Liver (tissue), 9 donors: ENCODE data around the gene ADNP. TPM values are rescaled to one million over a fixed set of nuclear protein-coding genes. Genes with fewer than 3 reads are reported as not detected.

Source experiments
- DNase-seq: peaks from one replicate; pipeline ENCODE4 v3.0.0-alpha.2; 2017; ENCODE audit warnings: low spot score
- H3K27ac ChIP-seq, 2 donors: one replicate each; pipeline ENCODE4 v1.7.0; 2013; ENCODE audit warnings: inconsistent platforms in 2 of 2, low read length in 2 of 2, control low read depth in 1 of 2, low read depth in 1 of 2, mild to moderate bottlenecking in 1 of 2
- H3K27me3 ChIP-seq, 4 donors: one replicate each; pipeline versions ENCODE4 v1.6.1 to v1.7.0; 2013; ENCODE audit warnings: low read length in 3 of 4, inconsistent platforms in 1 of 4, mild to moderate bottlenecking in 1 of 4, moderate library complexity in 1 of 4; ENCODE audit not compliant: control insufficient read depth in 4 of 4, insufficient read depth in 4 of 4
- H3K36me3 ChIP-seq, 4 donors: one replicate each; pipeline versions ENCODE4 v1.6.1 to v1.7.0; 2013; ENCODE audit warnings: low read length in 3 of 4, mild to moderate bottlenecking in 3 of 4, low read depth in 1 of 4, moderate library complexity in 1 of 4; ENCODE audit not compliant: control insufficient read depth in 4 of 4, insufficient read depth in 3 of 4
- H3K4me1 ChIP-seq, 4 donors: one replicate each; pipeline versions ENCODE4 v1.6.1 to v1.7.0; 2013; ENCODE audit warnings: low read length in 3 of 4, mild to moderate bottlenecking in 3 of 4, moderate library complexity in 1 of 4; ENCODE audit not compliant: control insufficient read depth in 4 of 4, insufficient read depth in 4 of 4
- H3K4me3 ChIP-seq, 3 donors: one replicate each; pipeline versions ENCODE4 v1.6.1 to v1.7.0; 2013; ENCODE audit warnings: low read length in 3 of 3, control low read depth in 1 of 3, low read depth in 1 of 3, mild to moderate bottlenecking in 1 of 3
- H3K9ac ChIP-seq, 2 donors: one replicate each; pipeline ENCODE4 v1.7.0; 2013; ENCODE audit warnings: low read length in 2 of 2, mild to moderate bottlenecking in 2 of 2, moderate library complexity in 2 of 2, control low read depth in 1 of 2, low read depth in 1 of 2
- H3K9me3 ChIP-seq, 4 donors: one replicate each; pipeline versions ENCODE4 v1.6.1 to v1.7.0; 2013; ENCODE audit warnings: low read length in 3 of 4; ENCODE audit not compliant: control insufficient read depth in 4 of 4
- ATF3 ChIP-seq: IDR thresholded peaks from 2 replicates; pipeline ENCODE4 v1.6.1; 2016; ENCODE audit warnings: antibody characterized with exemption
- CTCF ChIP-seq: fragments of 150-350 bp; IDR thresholded peaks from 2 replicates; pipeline ENCODE4 v1.5.1; 2017; ENCODE audit warnings: improper control_type of control experiment, low read depth, low read length; ENCODE audit not compliant: missing input control
- EGR1 ChIP-seq, 2 donors: IDR thresholded peaks; 2 replicates each; pipeline ENCODE4 v1.6.1; 2016 to 2018; ENCODE audit warnings: antibody characterized with exemption in 2 of 2, low read depth in 2 of 2
- FOXA1 ChIP-seq: IDR thresholded peaks from 2 replicates; pipeline ENCODE4 v1.6.1; 2016; ENCODE audit warnings: antibody characterized with exemption
- FOXA2 ChIP-seq: IDR thresholded peaks from 2 replicates; pipeline ENCODE4 v1.6.1; 2016; ENCODE audit warnings: antibody characterized with exemption
- GABPA ChIP-seq, 2 donors: IDR thresholded peaks in 1 of 2; conservative IDR thresholded peaks in 1 of 2; 2 replicates each; pipeline ENCODE4 v1.6.1; 2016; ENCODE audit warnings: antibody characterized with exemption in 2 of 2, mild to moderate bottlenecking in 1 of 2, moderate library complexity in 1 of 2
- HNF4A ChIP-seq, 2 donors: conservative IDR thresholded peaks; 2 replicates each; pipeline ENCODE4 v1.6.1; 2016; ENCODE audit warnings: antibody characterized with exemption in 2 of 2, mild to moderate bottlenecking in 2 of 2
- JUND ChIP-seq, 2 donors: IDR thresholded peaks; 2 replicates each; pipeline ENCODE4 v1.6.1; 2016; ENCODE audit warnings: antibody characterized with exemption in 2 of 2
- MAX ChIP-seq: IDR thresholded peaks from 2 replicates; pipeline ENCODE4 v1.6.1; 2016; ENCODE audit warnings: antibody characterized with exemption
- RAD21 ChIP-seq, 2 donors: IDR thresholded peaks; 2 replicates each; pipeline ENCODE4 v1.6.1; 2016; ENCODE audit warnings: antibody characterized with exemption in 2 of 2, mild to moderate bottlenecking in 2 of 2
- REST ChIP-seq: IDR thresholded peaks from 2 replicates; pipeline ENCODE4 v1.6.1; 2016; ENCODE audit warnings: antibody characterized with exemption, mild to moderate bottlenecking
- RXRA ChIP-seq, 2 donors: IDR thresholded peaks; 2 replicates each; pipeline ENCODE4 v1.6.1; 2017 to 2018; ENCODE audit warnings: antibody characterized with exemption in 2 of 2, mild to moderate bottlenecking in 1 of 2
- SP1 ChIP-seq: IDR thresholded peaks from 2 replicates; pipeline ENCODE4 v1.6.1; 2018; ENCODE audit warnings: antibody characterized with exemption, mild to moderate bottlenecking
- TAF1 ChIP-seq: conservative IDR thresholded peaks from 2 replicates; pipeline ENCODE4 v1.6.1; 2016; ENCODE audit warnings: antibody characterized with exemption, mild to moderate bottlenecking
- ZBTB33 ChIP-seq: IDR thresholded peaks from 2 replicates; pipeline ENCODE4 v1.6.1; 2016; ENCODE audit warnings: antibody characterized with exemption
- WGBS: extraction: QIAGEN DNeasy Blood & Tissue Kit; methylation state at CpG from one replicate; pipeline ENCODE4 v1.1.7; 2013; 5-methylcytosine and 5-hydroxymethylcytosine counted together
- polyA plus RNA-seq, 2 donors: library from polyadenylated mRNA; stranded (reverse) in 1 of 2; unstranded in 1 of 2; fragments of 200-250 nt in 1 of 2; fragments of >200 nt in 1 of 2; fragmentation: Nextera tagmentation in 1 of 2; extraction: Ambion mirVana in 1 of 2; gene quantifications; one replicate each; pipeline versions ENCODE4 v1.2.1 to v1.2.3, GENCODE V29; 2013 to 2015
- total RNA-seq, 2 donors: library from RNA; depleted of rRNA; stranded (reverse); fragments of >200 nt; gene quantifications; one replicate each; pipeline ENCODE4 v1.2.3, GENCODE V29; 2014
- donor health status: healthy.
- donor health status: healthy.
- donor health status: healthy.
- donor health status: healthy.
- donor health status: healthy.

Gene ADNP
- total and polyA plus RNA-seq, 4 donors, result 9.3 to 25.4 (median 20.1) TPM

GRCh38 chr20:50874758-50875665 is 56.2 kb downstream of the ADNP start:
- no peak for DNase-seq
- Histone ChIP-seq H3K36me3 (no peaks in the 10 kb centered on the region), H3K27me3 (no peaks in the 10 kb centered on the region), H3K4me1 (no peaks in the 10 kb centered on the region), H3K9ac (no peak overlapping the region), H3K4me3 (no peak overlapping the region), H3K9me3 (no peaks in the 10 kb centered on the region), H3K27ac (no peak overlapping the region)
- 93% methylated on average over 28 of the region's 28 CpGs for WGBS
- TF ChIP-seq RAD21 (IDR thresholded peaks at IDR 0.05) (no peak), ZBTB33 (no peak), CTCF (no peak)

GRCh38 chr20:50874111-50874757 is 57.0 kb downstream of the ADNP start:
- TF ChIP-seq RAD21 (IDR thresholded peaks at IDR 0.05), result no peak
- 95% methylated on average over 10 of the region's 10 CpGs for WGBS
- no peak for DNase-seq
- Histone ChIP-seq H3K9ac (no peak overlapping the region), H3K4me3 (no peak overlapping the region), H3K27ac (no peak overlapping the region), H3K4me1 (no peaks in the 10 kb centered on the region), H3K36me3 (no peaks in the 10 kb centered on the region), H3K27me3 (no peaks in the 10 kb centered on the region), H3K9me3 (no peaks in the 10 kb centered on the region)

GRCh38 chr20:50873585-50873984 is 57.7 kb downstream of the ADNP start:
- Histone ChIP-seq H3K4me1 (no peaks in the 10 kb centered on the region), H3K27ac (no peak overlapping the region), H3K9ac (no peak overlapping the region), H3K4me3 (no peak overlapping the region), H3K36me3 (no peaks in the 10 kb centered on the region), H3K27me3 (no peaks in the 10 kb centered on the region), H3K9me3 (no peaks in the 10 kb centered on the region)
- WGBS, result 93% methylated on average over 10 of the region's 10 CpGs
- DNase-seq, result no peak
- TF ChIP-seq RAD21 (IDR thresholded peaks at IDR 0.05), result no peak
- no peak for TF ChIP-seq GABPA (IDR thresholded peaks at IDR 0.05 in 1 of 2, conservative IDR thresholded peaks at IDR 0.05 in 1 of 2)
- no peak for TF ChIP-seq RXRA (IDR thresholded peaks at IDR 0.05)
- TF ChIP-seq CTCF, result no peak
- TF ChIP-seq SP1, result no peak
- no peak for TF ChIP-seq REST
- TF ChIP-seq JUND (IDR thresholded peaks at IDR 0.05), result no peak
- TF ChIP-seq TAF1, result no peak
- TF ChIP-seq EGR1 (IDR thresholded peaks at IDR 0.05; ENCODE audit: low read depth in 2 of 2), result no peak
- no peak for TF ChIP-seq ATF3
- TF ChIP-seq FOXA2, result no peak
- TF ChIP-seq MAX, result no peak
- no peak for TF ChIP-seq HNF4A (conservative IDR thresholded peaks at IDR 0.05)
- TF ChIP-seq FOXA1, result no peak
